ENCODE data around the gene PPP1R36. TPM values are rescaled to one million over a fixed set of nuclear protein-coding genes. Genes with fewer than 3 reads are reported as not detected.

Gene PPP1R36
- total RNA-seq, 1 donor from 2014 or later, result 1.6 TPM

Small RNAs within 50 kb of the gene (small RNA-seq; reads per million reads assigned to genes)
- not detected for gene AL049869.4 (ENCODE audit: low replicate concordance)

Other genes with a start within 250 kb of the PPP1R36 start
- gene MTHFD1, start 161.6 kb upstream of the PPP1R36 start, total RNA-seq, result 54.6 TPM
- 0.51 TPM for gene AKAP5, start 84.5 kb upstream of the PPP1R36 start, total RNA-seq
- 5.9 TPM for gene ZBTB25, start 46.1 kb upstream of the PPP1R36 start, total RNA-seq
- 56.3 TPM for gene ZBTB1, start 45.2 kb upstream of the PPP1R36 start, total RNA-seq
- 67.6 TPM for gene HSPA2, start 9.2 kb upstream of the PPP1R36 start, total RNA-seq
- gene PLEKHG3, start 154.5 kb downstream of the PPP1R36 start, total RNA-seq, result 38.0 TPM